Mucosa of gallbladder (tissue), 1 donor: ENCODE measurements around the gene HS6ST3. TPM values are rescaled to one million over a fixed set of nuclear protein-coding genes. Genes with fewer than 3 reads are reported as not detected.

Source experiments
- DNase-seq: peaks from one replicate; pipeline ENCODE4 v3.0.0-alpha.2; 2020; ENCODE audit warnings: low spot score
- total RNA-seq: library from RNA; stranded (reverse); gene quantifications from one replicate; pipeline ENCODE4 v1.2.1, GENCODE V29; 2021
- donor health status: DM: no; HTN: no; CAD: no.

Gene HS6ST3
- total RNA-seq, 1 donor from 2014 or later, result 0.49 TPM

- DNase-seq, result no peak
Observed at GRCh38 chr13:96299235-96299634, 209.3 kb downstream of the HS6ST3 start.

- no peak for DNase-seq
Observed at GRCh38 chr13:96308568-96308967, 218.7 kb downstream of the HS6ST3 start.

DNA sequence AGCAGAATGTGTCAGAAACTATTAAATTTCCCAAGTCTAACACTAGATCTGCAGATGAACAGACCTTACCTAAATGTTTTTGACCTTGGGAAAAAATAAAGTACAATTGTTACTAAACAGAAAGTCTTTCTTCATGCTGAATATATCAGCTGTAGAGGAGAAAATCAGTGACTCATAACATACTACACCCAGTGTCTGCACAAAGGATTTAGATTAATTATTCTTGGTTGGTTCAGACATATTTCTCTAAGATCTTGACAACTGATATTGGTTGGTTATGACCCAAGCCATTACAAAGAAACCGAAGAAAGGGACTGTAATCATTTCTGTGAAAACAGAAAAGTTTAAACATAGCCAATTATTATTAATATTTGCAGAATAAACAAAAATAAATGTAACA, 225.1 kb downstream of the HS6ST3 start:
- DNase-seq, result no peak

- DNase-seq, result no peak
Observed at GRCh38 chr13:96338030-96338429, 248.1 kb downstream of the HS6ST3 start.

DNA sequence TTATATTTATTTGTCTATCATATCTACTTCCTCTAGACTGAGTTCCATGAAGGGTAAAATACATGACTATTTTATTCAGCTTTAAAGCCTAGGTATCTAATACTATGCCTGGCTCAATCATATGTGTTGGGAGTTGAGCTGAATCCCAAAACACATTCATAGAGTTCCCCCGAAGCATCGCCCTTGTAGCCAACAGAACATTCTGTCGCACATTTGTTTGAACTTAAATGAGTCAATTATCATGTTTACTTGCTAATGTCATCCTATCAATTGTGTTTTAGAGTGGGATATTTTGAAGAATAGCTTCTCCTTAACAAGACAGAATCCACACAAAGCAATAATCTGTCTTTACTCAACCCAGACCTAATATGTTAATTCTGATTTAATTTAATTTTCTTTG, 252.4 kb downstream of the HS6ST3 start:
- no peak for DNase-seq

DNA sequence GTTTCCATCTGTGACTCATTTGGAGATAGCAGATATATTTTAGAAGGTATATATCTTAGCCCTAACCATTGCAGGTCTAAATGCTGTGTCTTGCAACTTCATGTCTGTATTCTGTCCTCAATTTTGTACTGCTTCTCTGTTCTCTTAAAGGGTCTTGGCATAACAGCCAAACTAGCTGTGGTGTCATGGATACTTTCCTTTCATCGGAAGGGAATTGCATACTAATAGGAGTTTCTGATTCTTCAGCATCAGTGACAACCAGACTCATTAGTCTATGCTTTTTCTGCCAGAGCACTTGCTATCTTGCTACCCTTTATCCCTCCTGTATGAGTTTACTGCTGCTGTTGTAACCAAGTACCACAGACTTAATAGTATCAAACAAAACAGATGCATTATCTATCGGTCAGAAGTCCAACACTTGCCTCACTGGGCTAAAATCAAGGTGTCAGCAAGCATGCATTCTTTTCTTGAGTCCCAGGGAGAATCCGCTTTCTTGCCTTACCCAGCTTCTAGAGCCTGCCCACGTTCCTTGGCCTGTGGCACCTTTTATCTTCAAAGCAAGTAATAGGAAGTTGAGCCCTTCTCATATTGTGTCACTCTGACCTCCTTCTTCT, 253.1 kb downstream of the HS6ST3 start:
- DNase-seq, result no peak

DNA sequence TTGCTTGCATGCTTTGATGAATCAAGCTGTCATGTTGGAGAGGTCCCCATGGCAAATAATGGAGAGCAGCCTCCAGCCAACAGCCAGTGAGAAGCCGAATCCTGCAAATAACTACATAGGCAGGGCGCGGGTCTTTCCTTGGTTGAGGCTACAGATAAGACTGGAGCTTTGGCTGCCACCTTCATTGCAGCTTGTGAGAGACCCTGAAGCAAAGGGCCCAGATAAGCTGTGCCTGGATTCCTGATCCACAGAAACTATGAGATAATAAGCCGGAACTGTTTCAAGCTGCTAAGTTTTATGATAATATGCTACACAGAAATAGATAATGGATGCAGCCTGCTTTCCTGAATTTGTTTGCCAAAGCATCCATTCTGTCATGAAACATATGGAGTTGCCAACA, 257.0 kb downstream of the HS6ST3 start:
- DNase-seq, result no peak

DNA sequence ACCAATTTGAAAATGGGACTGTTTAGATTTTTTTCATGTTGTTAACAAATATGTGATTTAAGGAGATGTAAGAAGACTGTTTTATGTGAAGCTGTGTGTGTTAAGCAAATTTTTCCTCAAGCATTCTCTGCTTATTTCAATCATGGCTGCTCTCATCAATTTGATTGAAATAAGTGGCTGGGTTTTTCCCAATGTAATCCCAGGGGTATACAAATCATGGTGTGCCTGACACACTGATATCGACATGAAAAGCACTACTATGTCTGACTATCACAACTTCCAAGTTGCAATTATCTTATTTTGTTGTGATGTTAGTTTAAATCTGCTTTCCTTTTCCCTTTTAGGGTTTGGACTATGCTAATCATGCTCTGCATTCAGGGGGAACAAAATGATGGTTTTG, 283.7 kb downstream of the HS6ST3 start:
- no peak for DNase-seq

- DNase-seq, result no peak
Observed at GRCh38 chr13:96377835-96378234, 287.9 kb downstream of the HS6ST3 start.

DNA sequence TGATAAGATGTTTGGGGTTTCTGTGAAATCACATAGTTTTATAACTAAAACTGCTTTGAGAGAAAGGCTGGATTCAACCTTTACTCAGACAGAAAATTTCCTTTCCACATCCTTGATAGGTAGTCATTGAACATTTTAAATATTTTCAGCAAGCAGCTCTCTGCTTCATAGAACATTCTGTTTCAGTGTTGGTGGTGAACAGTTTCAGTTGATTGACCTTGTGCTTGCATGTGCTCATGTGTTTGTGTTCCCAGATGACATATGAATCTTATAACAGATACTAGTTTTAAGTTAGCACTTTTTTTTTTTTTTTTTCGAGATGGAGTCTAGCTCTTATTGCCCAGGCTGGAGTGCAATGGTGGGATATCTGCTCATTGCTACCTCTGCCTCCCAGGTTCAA, 290.1 kb downstream of the HS6ST3 start:
- DNase-seq, result no peak

GRCh38 chr13:96381681-96382080, 291.8 kb downstream of the HS6ST3 start:
- DNase-seq, result no peak

- DNase-seq, result no peak
Observed at GRCh38 chr13:96388598-96388997, 298.7 kb downstream of the HS6ST3 start.

- DNase-seq, result no peak
Observed at GRCh38 chr13:96391606-96392005, 301.7 kb downstream of the HS6ST3 start.

DNA sequence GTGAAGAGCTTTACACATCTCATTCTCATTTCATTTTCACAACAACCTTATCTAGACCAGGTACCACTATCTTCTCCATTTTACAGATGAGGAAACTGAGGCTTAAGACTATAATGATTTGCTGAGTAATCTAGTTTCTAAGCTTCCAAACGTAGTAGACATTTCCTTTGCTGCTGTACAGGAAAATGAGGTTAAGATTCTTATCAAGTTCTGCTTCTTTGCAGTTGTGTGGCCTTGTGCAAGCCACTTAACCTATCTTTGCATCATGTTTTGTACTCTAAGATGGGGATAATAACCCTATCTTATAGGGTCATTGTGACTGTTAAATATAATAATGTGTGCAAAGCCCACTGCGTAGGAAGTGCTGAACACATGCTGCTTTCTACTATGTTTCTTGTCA, 307.9 kb downstream of the HS6ST3 start:
- DNase-seq, result no peak

GRCh38 chr13:96398486-96398885, 308.6 kb downstream of the HS6ST3 start:
- no peak for DNase-seq

GRCh38 chr13:96403241-96403640, 313.3 kb downstream of the HS6ST3 start:
- no peak for DNase-seq

DNA sequence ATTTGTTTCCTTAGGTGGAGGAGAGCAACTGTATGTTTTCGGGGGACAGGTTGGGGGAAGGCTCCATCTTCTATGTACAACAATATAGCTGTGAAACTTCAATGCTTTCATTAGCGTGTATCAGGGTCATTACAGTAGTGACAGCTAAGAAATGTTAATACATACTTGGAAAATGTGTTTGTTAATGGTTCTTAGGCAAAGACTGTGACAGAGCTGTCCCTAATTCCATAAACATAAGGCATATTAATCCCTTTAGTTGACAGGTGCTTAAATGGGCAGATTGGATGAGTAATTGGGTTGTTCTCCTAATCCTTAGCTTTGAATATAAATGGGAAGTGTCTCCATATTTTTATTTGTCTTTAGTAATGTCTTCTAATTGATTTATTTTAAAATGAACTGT, 313.7 kb downstream of the HS6ST3 start:
- no peak for DNase-seq

GRCh38 chr13:96415831-96416385, 326.0 kb downstream of the HS6ST3 start:
- DNase-seq, result no peak

DNA sequence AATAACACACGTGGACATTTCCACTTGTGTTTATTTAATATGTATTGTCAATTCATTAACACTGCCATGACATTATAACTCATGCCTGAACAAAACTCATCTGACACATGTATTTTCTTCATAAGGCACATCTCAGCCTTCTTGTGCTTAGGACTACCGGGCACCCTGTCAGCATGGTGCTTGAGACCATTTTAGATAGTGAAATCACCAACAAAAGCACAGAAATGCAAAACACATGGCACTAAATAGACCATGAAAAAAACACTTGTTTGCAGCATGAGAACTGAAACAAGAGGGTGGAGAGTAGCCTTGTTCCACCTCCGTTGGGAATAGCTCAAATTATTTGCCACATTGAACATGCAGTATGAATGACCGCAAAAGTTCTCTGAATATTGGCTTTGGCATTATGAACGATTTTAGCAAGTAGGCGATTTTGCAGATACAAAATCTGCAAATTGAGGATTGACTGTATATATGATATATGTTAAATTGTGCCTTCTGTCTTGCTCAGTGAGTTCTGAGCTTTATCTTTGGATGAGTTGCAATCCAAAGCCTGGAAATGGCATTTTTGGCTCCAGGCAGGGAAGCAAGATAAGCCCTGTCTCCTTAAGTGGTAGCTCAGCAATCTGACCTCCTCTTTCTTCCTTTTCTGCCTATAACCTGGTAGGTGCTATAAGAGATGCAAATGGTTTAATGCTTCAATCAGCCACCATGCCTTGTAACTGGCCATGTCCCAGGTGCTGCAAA, 328.2 kb downstream of the HS6ST3 start:
- no peak for DNase-seq

- DNase-seq, result no peak
Observed at GRCh38 chr13:96421314-96421713, 331.4 kb downstream of the HS6ST3 start.

GRCh38 chr13:96422002-96422401, 332.1 kb downstream of the HS6ST3 start:
- DNase-seq, result no peak

- DNase-seq, result no peak
Observed at GRCh38 chr13:96426167-96426566, 336.3 kb downstream of the HS6ST3 start.

DNA sequence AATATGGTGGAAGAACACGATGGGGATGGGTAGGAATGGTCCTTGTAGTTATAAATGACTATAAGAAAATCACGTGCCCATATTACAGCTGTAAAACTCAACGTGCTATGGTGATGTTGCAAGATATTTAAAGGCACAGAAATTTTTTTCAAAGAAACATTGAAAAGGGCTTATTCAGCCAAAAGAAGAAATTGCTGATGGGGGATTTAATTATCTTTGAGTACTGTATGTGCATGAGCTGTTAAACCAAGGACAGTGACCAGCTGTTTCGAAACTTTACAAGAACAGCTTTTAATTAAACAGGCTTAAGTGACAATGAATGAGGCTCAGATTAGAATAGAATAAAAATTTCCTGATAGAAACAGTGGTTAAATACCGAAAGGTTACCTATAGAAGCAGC, 339.0 kb downstream of the HS6ST3 start:
- no peak for DNase-seq
